GM18511 (cell line): ENCODE measurements around the gene U2AF1L4.

Experiments used
- ATAC-seq: cut with Tn5 transposase; IDR thresholded peaks from one replicate; pipeline ENCODE4 v1.9.1; 2021; ENCODE audit warnings: mild to moderate bottlenecking, moderate library complexity; ENCODE audit not compliant: unreplicated experiment

Gene U2AF1L4

GRCh38 chr19:35757749-35758608, 12.8 kb upstream of the U2AF1L4 start, which contains the start of gene PROSER3:
Gene PROSER3 (plus strand): TSS chr19:35758176. CDS start chr19:35758216, 40 bp downstream.
- ATAC-seq = peak; percentile 96

- ATAC-seq = peak; percentile 7
Measured at GRCh38 chr19:35757231-35757748, 12.1 kb upstream of the U2AF1L4 start.

- ATAC-seq = no peak
Measured at GRCh38 chr19:35756377-35757230, 11.4 kb upstream of the U2AF1L4 start, which contains the start of gene HSPB6. Gene HSPB6 (minus strand): TSS chr19:35757029. CDS start chr19:35757008, 21 bp downstream.

- ATAC-seq = no peak
Measured at GRCh38 chr19:35755550-35756376, 10.5 kb upstream of the U2AF1L4 start.

GRCh38 chr19:35755131-35755549, 9.9 kb upstream of the U2AF1L4 start:
- ATAC-seq = no peak

GRCh38 chr19:35754370-35755130, 9.3 kb upstream of the U2AF1L4 start:
- ATAC-seq = no peak

- no peak for ATAC-seq
Measured at GRCh38 chr19:35753634-35754369, 8.6 kb upstream of the U2AF1L4 start.

GRCh38 chr19:35752746-35753350, 7.6 kb upstream of the U2AF1L4 start:
- ATAC-seq = no peak

- ATAC-seq = no peak
Measured at GRCh38 chr19:35751839-35752745, 6.9 kb upstream of the U2AF1L4 start.

GRCh38 chr19:35750167-35750566, 4.9 kb upstream of the U2AF1L4 start:
- ATAC-seq = no peak

- ATAC-seq = peak; percentile 75
Measured at GRCh38 chr19:35748106-35749020, 3.1 kb upstream of the U2AF1L4 start, which contains the start of gene LIN37. Gene LIN37 (plus strand): TSS chr19:35748576. CDS start chr19:35748725, 149 bp downstream.

GRCh38 chr19:35746531-35746930, 1.3 kb upstream of the U2AF1L4 start:
- no peak for ATAC-seq

GRCh38 chr19:35746087-35746462, 857 bp upstream of the U2AF1L4 start:
- no peak for ATAC-seq

- ATAC-seq = peak; percentile 43
Measured at GRCh38 chr19:35744430-35745327, 539 bp downstream of the U2AF1L4 start.

- ATAC-seq = no peak
Measured at GRCh38 chr19:35743640-35744429, 1.4 kb downstream of the U2AF1L4 start.
